Measurements from ENCODE around the gene DEFB129.
A peak's percentile ranks its signal among the peaks of the same experiment; 100 is the strongest.
"Not testable (repeated sequence)": the region's sequence is repeated elsewhere in the genome, so short reads cannot be mapped to it uniquely, and the experiment has no call there.

DEFB129 gene

GRCh38 chr20:226958-227357, at the start of gene DEFB129:
DEFB129 (plus strand) TSS chr20:227258; CDS start chr20:227289, 31 bp downstream.
- no peak for DNase-seq

- no peak for DNase-seq
Measured at GRCh38 chr20:184288-184687, 42.8 kb upstream of the DEFB129 start.

- DNase-seq, result no peak
Measured at GRCh38 chr20:187733-188132, 39.3 kb upstream of the DEFB129 start.

GRCh38 chr20:189611-190010, 37.4 kb upstream of the DEFB129 start, which contains the start of gene DEFB128:
DEFB128 (minus strand) TSS chr20:189711; CDS start chr20:189623, 88 bp downstream.
- DNase-seq, result no peak

- DNase-seq, result no peak
Measured at GRCh38 chr20:198225-198624, 28.8 kb upstream of the DEFB129 start.

- no peak for DNase-seq
Measured at GRCh38 chr20:199996-200395, 27.1 kb upstream of the DEFB129 start.

- DNase-seq, result not testable (repeated sequence)
Measured at GRCh38 chr20:203630-204029, 23.4 kb upstream of the DEFB129 start.

- DNase-seq, result peak; percentile 68
Measured at GRCh38 chr20:208942-209566, 18.0 kb upstream of the DEFB129 start.

- DNase-seq, result no peak
Measured at GRCh38 chr20:210809-211502, 16.1 kb upstream of the DEFB129 start.

- no peak for DNase-seq
Measured at GRCh38 chr20:214383-214782, 12.7 kb upstream of the DEFB129 start.

GRCh38 chr20:215796-216195, 11.3 kb upstream of the DEFB129 start:
- DNase-seq, result no peak

- no peak for DNase-seq
Measured at GRCh38 chr20:217266-217665, 9.8 kb upstream of the DEFB129 start.

GRCh38 chr20:219290-220115, 7.6 kb upstream of the DEFB129 start:
- peak; percentile 24 for DNase-seq

GRCh38 chr20:221258-221830, 5.7 kb upstream of the DEFB129 start:
- DNase-seq, result no peak

GRCh38 chr20:225879-226278, 1.2 kb upstream of the DEFB129 start:
- DNase-seq, result not testable (repeated sequence)

- DNase-seq, result no peak
Measured at GRCh38 chr20:227439-228105, 514 bp downstream of the DEFB129 start.

- DNase-seq, result no peak
Measured at GRCh38 chr20:235891-236290, 8.8 kb downstream of the DEFB129 start.

- DNase-seq, result peak; percentile 6
Measured at GRCh38 chr20:237489-237888, 10.4 kb downstream of the DEFB129 start.

- no peak for DNase-seq
Measured at GRCh38 chr20:237929-238328, 10.9 kb downstream of the DEFB129 start.

GRCh38 chr20:242905-243304, 15.8 kb downstream of the DEFB129 start:
- DNase-seq, result no peak

GRCh38 chr20:251354-251753, 24.3 kb downstream of the DEFB129 start:
- no peak for DNase-seq

- no peak for DNase-seq
Measured at GRCh38 chr20:252801-253200, 25.7 kb downstream of the DEFB129 start.

- DNase-seq, result not testable (repeated sequence)
Measured at GRCh38 chr20:253447-253846, 26.4 kb downstream of the DEFB129 start.

All from hematopoietic multipotent progenitor cell treated with erythropoietin and hydrocortisone succinate and interleukin-3 and kit ligand, for 8 days (in vitro differentiated cells).